Superior temporal gyrus (tissue), 1 donor: ENCODE results near the gene ERI3.

Experiments
- DNase-seq: peaks from one replicate; pipeline ENCODE4 v3.0.0-alpha.2; 2016; ENCODE audit errors: extremely low spot score

Gene ERI3

GRCh38 chr1:44237721-44238457 lies 117.2 kb downstream of the ERI3 start:
- no peak for DNase-seq

- no peak for DNase-seq
These were observed 118.4 kb downstream of the ERI3 start for GRCh38 chr1:44236490-44237272.

- DNase-seq: no peak
These were observed 119.2 kb downstream of the ERI3 start for GRCh38 chr1:44235808-44236207.

- no peak for DNase-seq
These were observed 121.5 kb downstream of the ERI3 start for GRCh38 chr1:44233593-44233992.

GRCh38 chr1:44230796-44231195 lies 124.3 kb downstream of the ERI3 start:
- no peak for DNase-seq

GRCh38 chr1:44229435-44230167 lies 125.5 kb downstream of the ERI3 start:
- DNase-seq: no peak

GRCh38 chr1:44228218-44228617 lies 126.8 kb downstream of the ERI3 start:
- no peak for DNase-seq

GRCh38 chr1:44227211-44227610 lies 127.8 kb downstream of the ERI3 start:
- no peak for DNase-seq

GRCh38 chr1:44225761-44226160 lies 129.3 kb downstream of the ERI3 start:
- DNase-seq: no peak

- no peak for DNase-seq
These were observed 131.9 kb downstream of the ERI3 start for GRCh38 chr1:44223187-44223610.

GRCh38 chr1:44222397-44223186 lies 132.5 kb downstream of the ERI3 start:
- DNase-seq: no peak

GRCh38 chr1:44221769-44222168 lies 133.3 kb downstream of the ERI3 start:
- no peak for DNase-seq

GRCh38 chr1:44220755-44221154 lies 134.3 kb downstream of the ERI3 start:
- no peak for DNase-seq

GRCh38 chr1:44220001-44220751 lies 134.9 kb downstream of the ERI3 start:
- DNase-seq: peak; percentile 26

GRCh38 chr1:44219301-44219626 lies 135.8 kb downstream of the ERI3 start:
- DNase-seq: no peak

- no peak for DNase-seq
These were observed 136.4 kb downstream of the ERI3 start for GRCh38 chr1:44218503-44219300.

- peak; percentile 91 for DNase-seq
These were observed 137.1 kb downstream of the ERI3 start for GRCh38 chr1:44217809-44218410.

- DNase-seq: peak; percentile 94
These were observed 141.6 kb downstream of the ERI3 start, which contains the start of gene DMAP1 for GRCh38 chr1:44213222-44214112. DMAP1 (plus strand) TSS chr1:44213471; CDS start chr1:44213754, 283 bp downstream.
